GM18873 (cell line): Measurements from ENCODE around the gene PPP1R15A.
A peak's percentile ranks its signal among the peaks of the same experiment; 100 is the strongest.
"Not testable (repeated sequence)": the region's sequence is repeated elsewhere in the genome, so short reads cannot be mapped to it uniquely, and the experiment has no call there.

ENCODE experiments used
- ATAC-seq: cut with Tn5 transposase; IDR thresholded peaks from one replicate; pipeline ENCODE4 v1.9.1; 2021; ENCODE audit warnings: mild to moderate bottlenecking, moderate library complexity, moderate number of reproducible peaks; ENCODE audit not compliant: unreplicated experiment, low FRiP score

Gene PPP1R15A

DNA sequence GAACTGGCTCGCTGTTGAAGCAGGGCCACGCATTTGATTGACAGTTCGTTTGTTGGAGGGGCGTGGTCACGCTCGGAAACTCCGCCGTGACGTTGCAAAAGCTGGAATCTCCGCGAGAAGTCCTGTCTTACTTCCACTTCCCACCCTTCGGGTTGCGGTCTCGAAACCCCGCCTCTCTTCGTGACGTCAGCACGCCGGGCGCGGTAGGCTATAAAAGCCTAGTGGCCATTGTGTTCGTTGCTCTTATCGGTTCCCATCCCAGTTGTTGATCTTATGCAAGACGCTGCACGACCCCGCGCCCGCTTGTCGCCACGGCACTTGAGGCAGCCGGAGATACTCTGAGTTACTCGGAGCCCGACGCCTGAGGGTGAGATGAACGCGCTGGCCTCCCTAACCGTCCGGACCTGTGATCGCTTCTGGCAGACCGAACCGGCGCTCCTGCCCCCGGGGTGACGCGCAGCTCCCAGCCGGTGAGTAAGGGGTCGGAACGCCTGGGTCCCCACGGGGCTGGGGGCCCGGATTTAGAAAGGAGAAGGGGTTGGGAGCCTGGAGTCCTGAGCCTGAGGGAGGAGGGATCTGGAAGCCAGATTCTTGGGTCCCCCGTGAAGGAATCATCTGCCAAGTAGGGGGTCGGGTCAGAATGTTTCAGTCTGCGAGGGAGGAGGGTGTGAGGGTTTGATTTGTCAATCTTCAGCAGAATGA, at the start of gene PPP1R15A:
Gene PPP1R15A (plus strand): TSS at position 240 of the 702 bp plus-strand sequence. CDS start 813 bp downstream, outside the sequence.
- ATAC-seq = peak; percentile 41

DNA sequence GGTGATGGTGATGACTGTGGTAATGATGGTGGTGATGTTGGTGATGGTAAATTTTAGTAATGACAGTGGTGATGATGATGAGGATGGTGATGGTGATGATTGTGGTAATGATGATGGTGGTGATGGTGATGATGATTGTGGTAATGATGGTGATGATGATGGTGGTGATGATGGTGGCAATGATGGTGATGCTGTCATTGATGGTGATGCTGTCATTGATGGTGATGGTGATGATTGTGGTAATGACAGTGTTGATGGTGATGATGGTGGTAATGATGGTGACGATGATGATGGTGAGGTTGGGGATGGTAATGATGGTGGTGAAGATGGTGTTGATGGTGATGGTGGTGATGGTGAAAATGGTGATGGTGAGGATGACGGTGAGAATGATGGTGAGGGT, 49.7 kb upstream of the PPP1R15A start:
- no peak for ATAC-seq

DNA sequence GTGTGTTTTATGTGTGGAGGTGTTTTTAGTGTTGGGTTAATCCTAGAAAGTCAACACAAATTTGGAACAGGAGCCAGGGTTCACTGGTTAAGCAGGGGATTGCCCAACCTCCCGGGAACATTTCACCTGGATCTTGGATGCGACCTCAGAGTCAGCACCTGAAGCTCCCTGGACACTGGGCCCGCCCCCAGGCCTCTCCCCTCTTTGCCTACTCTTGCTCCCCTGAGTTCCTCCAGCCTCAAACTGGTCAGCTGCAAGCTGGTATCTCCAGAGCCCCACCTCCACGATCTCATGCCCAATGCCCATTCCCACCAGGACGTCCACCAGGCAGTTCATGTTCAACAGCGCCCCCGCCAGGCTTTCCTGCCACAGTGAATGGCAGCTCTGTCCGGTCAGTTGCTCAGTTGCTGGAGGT, 45.6 kb upstream of the PPP1R15A start:
- ATAC-seq = no peak

DNA sequence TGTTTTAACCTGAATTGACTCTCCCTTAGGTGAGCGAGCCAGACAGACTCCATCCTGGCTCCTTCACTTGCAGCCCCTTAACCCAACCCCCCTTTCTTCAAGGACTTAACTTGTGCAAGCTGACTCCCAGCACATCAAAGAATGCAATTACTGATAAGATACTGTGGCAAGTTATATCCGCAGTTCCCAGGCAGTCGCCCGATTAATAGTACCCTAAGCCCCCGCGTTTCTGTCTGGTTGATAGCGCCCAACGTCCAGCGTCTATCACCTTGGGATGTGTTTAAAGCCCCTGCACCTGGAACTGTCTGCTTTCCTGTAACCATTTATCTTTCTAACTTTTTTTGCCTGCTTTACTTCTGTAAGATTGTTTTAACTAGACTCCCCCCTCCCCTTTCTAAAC, 42.1 kb upstream of the PPP1R15A start:
- ATAC-seq = no peak

DNA sequence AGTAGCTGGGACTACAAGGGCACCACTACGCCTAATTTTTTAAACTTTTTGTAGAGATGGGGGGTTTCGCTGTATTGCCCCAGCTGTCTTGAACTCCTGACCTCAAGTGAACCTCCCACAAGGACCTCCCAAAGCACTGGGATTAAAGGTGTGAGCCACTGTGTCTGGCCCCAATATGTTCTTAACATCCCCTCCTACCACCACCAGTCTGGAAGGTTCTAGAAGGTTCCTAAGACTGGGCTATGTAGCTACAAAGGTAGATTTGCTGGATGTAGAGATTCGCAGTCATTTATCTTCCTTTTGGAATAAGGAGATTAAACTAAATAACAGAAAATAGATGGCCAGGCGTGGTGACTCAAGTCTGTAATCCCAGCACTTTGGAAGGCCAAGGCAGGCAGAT, 41.3 kb upstream of the PPP1R15A start:
- no peak for ATAC-seq

DNA sequence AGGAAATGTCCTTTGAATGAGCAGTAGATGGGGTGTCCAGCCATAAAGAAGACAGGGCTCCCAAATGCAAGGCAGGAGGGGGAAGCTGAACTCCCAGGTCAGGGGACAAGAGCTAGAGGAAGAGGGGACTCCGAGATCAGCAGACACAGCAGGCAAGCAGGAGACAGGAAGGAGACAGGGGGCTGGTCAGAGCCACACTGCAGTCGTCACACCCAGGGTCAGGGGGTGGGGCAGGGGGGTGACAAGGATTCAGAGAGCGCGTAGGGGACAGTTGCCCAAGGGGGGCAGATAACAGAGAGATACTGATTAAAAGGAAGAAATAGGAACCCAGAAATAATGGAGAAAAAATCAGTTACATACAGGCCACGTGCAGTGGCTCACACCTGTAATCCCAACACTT, 39.2 kb upstream of the PPP1R15A start:
- ATAC-seq = no peak

DNA sequence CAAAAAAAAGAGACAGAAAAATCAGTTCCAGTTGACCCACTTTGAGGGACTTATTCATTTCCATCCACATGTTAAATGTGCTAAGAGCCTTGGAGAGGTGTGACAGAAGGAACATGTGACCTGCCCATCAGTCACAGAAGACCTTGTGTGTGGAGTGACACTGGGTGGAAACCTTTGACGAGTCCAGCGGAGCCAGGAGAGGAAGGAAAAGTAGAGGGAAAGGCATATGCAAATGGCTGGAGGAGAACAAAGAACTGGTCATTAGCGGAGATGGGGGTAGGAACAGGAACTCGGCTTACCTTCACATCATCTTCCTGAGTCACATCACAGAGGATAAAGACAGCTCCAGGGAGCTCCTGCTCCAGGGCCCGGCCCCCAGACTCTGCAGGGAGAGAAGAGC, 38.2 kb upstream of the PPP1R15A start:
- ATAC-seq = no peak

DNA sequence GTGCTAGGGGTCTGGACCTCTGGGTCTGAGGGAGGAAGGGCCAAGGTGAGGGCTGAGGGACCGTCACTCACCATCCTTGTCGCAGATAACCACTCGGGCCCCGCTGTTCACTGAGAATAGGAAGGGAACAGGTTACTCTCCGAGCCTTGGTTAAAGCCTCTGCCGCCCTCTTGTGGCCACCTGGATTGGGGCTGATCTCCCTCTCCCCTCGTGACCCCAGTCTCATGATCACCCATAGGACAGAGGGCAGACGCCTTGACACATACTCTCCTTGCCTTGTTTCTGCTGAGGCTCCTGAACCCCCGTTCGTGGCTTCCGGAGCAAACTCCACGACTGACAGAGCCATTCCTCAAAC, 36.5 kb upstream of the PPP1R15A start:
- peak; percentile 74 for ATAC-seq

DNA sequence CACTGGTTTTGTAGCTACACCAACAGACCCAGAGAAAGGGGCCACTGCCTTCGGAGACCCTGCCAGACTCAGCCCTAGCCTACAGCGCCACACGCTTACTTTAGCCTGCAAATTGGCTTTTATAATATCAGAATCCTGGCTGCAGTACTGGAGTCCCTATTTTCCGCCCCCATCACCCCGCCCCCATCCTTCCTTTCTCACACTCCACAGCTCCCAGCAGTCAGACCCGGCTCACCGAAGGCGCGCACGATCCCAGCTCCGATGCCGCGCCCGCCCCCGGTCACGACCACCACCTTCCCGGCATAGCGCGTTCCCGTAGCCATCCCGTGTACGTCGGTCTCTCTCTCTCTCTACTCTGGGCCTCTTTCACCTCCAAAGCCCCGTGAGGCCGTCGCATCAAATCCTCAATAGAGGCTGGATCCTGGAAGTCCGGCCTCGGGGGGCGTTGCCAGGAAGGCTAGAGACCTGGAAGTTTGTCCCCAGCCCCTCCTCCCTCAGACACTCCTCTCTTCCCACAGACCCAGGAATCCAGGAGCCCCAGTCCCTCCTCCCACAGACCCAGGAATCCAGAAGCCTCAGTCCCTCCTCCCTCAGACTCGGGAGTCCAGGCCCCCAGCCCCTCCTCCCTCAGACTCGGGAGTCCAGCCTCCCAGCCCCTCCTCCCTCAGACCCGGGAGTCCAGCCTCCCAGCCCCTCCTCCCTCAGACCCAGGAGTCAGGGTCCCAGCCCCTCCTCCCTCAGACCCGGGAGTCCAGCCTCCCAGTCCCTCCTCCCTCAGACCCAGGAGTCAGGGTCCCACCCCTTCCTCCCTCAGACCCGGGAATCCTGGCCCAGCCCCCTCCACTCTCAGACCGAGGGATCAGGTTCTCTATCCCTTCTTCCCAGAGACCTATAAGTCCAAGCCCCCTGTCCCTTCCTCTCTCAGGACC, 35.9 kb upstream of the PPP1R15A start, which contains the start of gene HSD17B14:
Gene HSD17B14 (minus strand): TSS at position 403 of the 929 bp plus-strand sequence. CDS start 80 bp downstream, at position 323.
- ATAC-seq = no peak

DNA sequence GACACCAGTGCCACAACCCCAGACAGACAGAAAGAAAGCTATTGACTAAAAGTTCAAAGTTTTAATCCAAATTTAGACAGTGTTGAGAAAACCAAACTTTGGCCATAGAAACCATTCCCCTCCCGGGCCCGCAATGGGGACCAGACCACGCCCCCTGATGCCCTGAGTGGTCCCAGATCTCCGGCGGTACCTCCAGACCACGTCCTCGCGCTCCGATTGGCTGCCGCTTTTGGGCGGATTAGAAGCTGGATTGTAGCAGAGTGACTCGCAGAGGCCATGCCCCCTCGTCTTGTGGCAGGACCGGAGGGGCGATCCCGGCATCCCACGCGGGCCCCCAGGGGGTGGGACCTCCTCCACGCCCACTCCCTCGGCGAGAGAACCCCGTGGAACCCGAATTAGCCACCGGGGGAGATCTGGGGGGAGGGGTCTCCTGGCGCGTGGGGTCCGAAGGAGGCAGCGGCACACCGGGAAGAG, 35.1 kb upstream of the PPP1R15A start:
- no peak for ATAC-seq

DNA sequence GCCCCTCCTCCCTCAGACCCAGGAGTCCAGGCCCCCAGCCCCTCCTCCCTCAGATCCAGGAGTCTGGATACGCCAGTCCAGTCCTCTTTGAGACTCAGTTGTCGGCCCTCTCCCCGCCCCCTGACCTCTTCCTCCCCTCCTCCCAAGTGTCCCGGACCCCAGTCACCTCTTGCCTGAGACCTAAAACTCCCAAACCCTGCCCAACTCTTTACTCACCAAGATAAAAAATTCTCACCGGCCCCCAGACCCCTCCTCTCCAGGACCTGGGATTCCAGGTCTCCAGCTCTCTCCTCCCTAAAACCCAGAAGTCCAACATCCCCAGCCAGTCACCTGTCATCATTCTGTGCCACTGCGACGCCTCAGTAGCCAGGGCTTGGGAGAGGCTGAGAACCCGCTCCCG, 34.5 kb upstream of the PPP1R15A start:
- no peak for ATAC-seq

DNA sequence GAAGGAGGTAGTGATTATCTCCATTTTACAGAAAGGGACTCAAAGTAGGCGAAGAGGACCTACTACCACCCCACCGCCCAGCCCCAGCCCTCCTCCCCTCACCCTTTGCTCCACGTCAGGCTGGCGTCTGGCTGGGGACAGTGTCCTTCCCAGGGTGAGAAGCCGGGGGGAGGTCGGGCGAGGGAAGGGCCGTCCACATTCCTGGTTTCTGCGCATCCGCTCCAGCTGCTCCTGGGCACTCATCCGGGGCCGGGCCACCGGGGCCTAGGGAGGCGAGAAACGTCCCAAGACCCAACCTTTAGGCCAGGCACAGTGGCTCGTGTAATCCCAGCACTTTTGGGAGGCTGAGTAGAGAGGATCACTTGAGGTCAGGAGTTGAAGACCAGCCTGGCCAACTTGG, 31.2 kb upstream of the PPP1R15A start:
- no peak for ATAC-seq

DNA sequence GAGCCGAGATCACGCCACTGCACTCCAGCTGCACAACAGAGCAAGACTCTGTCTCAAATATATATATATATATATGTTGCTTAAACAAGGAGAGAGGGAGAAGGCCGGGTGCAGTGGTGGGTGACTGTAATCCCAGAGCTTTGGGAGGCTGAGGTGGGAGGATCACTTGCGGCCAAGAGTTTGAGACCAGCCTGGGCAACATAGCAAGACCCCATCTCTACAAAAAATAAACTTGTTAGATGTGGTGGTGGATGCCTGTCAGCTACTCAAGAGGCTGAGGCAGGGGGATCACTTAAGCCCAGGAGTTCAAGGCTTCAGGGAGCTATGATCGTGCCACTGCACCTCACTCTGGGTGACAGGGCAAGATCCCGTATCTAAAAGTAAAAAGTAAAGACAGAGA, 30.6 kb upstream of the PPP1R15A start:
- no peak for ATAC-seq

DNA sequence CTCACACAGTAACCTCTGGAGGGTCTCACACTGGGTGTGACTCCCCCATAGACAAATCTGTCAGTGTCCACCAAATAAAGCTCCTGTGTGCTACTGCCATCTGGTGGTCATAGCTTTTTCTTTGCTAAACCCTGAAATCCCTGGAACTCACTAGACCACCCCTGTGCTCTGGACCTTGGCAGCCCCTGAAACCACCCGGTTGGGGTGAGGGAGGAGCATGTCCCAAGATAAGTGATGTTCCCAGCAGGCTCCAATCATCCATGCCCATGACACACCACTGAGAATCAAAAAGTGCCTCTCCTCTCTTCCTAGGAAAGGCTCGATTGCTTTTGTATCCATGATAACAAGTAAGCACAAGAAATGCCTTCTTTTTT, 29.4 kb upstream of the PPP1R15A start:
- no peak for ATAC-seq

DNA sequence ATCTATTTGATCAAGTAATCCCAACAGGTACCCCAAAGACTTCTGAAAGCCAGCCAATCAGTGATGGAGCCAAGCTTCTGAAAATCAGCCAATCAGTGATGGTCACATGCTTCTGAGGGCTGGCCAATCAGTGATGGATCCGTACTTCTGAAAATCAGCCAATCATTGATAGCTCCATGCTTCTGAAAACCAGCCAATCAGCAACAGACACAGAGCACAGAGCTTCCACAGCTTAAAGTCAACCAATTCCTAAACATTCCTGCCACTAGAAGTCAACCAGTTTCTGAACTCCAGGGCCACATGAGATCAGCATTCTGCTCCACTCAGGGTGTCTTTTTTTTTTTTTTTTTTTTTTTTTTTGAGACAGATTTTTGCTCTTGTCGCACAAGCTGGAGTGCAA, 27.7 kb upstream of the PPP1R15A start:
- ATAC-seq = no peak

DNA sequence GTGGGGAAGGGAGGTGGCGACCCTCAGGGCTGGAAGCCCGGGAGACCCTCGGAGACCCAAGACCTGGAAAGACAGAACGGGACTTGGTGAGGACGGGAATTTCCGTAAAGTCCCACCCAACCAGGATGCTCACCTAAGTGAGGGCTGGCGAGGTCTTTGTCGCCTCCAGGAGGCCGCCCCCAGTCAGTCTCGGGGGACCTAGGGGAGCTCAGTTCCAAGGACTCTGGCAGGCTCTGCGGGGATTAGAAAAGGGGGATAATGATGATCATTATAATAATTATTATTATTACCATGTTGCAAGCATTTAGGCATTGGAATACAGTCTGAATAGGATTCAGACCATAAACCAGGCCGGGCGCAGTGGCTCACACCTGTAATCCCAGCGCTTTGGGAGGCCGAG, 26.8 kb upstream of the PPP1R15A start:
- no peak for ATAC-seq

DNA sequence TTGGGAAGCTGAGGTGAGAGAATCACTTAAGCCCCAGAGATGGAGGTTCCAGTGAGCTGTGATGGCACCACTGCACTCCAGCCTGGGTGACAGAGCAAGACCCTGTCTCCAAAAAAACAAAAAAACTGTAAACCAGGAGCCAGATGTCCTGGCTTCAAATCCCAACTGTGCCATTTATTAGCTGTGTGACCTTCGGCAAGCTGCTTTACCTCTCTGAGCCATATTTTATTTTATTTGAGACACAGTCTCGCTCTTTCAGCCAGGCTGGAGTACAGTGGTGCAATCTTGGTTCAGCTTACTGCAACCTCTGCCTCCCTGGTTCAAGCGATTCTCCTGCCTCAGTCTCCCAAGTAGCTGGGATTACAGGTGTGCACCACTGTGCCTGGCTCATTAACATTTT, 25.6 kb upstream of the PPP1R15A start:
- not testable (repeated sequence) for ATAC-seq

DNA sequence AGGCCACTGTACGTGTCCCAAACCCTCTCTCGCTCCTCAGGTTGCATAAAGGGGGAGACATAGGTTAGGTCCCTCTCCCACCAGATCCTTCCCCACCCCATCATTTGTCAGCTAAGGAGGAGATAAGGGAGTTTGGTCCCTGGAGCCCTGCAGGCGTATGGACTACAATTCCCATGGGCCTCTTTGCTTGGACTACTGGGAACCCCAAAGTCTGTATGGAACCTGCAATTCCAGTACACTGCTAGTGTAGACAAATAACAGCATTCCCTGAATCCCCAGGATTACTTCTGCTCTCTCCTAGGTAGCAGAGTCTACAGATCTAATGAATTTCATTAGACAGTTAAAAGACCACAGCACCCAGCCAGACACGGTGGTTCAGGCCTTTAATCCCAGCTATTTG, 19.9 kb upstream of the PPP1R15A start:
- no peak for ATAC-seq

DNA sequence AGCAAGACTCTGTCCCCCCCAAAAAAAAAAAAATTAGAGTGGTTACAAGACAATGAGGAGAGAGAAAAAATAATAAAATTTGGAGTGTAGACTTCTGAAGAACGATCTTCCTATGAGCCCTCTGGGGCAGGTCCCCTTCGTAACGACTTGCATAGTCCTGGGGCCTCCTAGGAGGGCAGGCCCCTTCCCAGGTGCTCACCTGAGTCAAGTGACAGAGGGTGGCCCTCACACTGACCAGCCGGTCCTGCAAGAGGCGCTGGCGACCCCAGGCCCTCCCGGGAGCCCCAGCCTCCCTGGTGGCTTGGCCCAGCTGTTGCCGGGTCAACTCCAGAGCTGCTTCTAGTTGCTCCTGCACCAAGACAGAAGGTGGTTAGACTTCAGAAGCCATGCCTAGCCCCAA, 18.7 kb upstream of the PPP1R15A start:
- ATAC-seq = no peak

DNA sequence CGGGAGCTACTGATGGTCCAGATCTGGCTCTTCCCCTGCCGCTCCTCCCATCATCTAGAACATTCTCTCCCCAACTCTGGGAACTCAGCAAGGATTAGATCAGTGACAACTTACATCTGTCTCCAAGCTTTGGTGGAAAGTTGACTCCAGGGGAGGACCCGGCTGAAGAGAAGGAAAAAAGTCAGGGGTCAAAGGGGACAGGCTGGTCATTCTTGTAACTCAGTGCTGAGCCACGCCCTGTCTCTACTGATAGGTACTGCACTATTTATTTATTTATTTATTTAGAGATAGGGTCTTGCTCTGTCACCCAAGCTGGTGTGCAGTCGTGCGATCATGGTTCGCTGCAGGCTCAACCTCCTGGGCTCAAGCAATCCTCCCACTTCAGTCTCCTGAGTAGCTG, 18.1 kb upstream of the PPP1R15A start:
- no peak for ATAC-seq

DNA sequence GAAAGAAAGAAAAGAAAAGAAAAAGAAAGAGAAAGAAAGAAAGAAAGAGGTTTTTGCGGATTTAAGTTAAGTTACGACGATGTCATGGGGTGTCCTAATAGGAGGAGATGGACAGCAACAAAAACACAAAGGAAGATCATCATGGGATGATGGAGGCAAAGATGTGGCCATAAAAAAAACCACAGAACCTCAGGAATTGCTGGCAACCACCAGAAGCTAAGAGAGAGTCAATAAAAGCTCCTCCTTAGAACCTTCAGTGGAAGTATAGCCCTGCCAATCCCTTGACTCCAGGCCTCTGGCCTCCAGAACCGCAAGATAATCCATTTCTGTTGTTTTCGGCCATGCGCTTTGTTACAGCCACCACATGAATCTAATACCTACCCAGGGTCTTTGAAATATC, 15.3 kb upstream of the PPP1R15A start:
- ATAC-seq = no peak
